Measurements from ENCODE around the gene CRHR1. TPM values are rescaled to one million over a fixed set of nuclear protein-coding genes. Genes with fewer than 3 reads are reported as not detected.
A peak's percentile ranks its signal among the peaks of the same experiment; 100 is the strongest.
"Not testable (repeated sequence)": the region's sequence is repeated elsewhere in the genome, so short reads cannot be mapped to it uniquely, and the experiment has no call there.

Gene CRHR1
- total RNA-seq, 2 donors from 2014 or later, result 0.71 TPM; not detected in 1

- ATAC-seq (replicated peaks), result no peak
- H3K4me3 Mint-ChIP-seq, result no peak overlapping the region
- H3K27me3 Mint-ChIP-seq, result peaks cover 20% of the 10 kb centered on the region
- H3K9me3 Mint-ChIP-seq, result no peaks in the 10 kb centered on the region
- no peaks in the 10 kb centered on the region for H3K36me3 Mint-ChIP-seq (ENCODE audit: low read depth)
- no peak overlapping the region for H3K27ac Mint-ChIP-seq
- H3K4me1 Mint-ChIP-seq, result no peaks in the 10 kb centered on the region
Observed at GRCh38 chr17:45857977-45858708, 74.0 kb downstream of the CRHR1 start.

DNA sequence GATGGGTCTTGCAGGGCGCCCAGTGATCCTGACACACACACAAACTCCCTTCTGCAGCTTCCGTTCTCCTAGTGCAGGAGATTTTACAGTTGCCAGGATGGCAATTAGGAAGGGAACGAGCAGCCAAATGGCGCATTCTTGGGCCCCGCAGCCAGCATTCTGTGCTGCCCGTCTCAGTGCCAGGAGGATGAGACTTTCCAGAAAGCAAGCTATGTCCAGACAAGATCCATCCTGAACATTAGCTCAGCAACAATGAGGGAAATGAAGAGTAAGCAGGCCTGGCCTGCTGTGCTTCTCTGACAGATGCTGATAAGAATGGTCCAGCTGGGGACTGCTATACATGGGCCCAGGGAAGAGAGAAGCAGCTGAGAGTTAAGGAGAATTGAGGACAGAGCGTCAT is 77.0 kb downstream of the CRHR1 start:
- H3K27me3 Mint-ChIP-seq, result peaks cover 22% of the 10 kb centered on the region
- no peak for ATAC-seq (replicated peaks)
- no peak overlapping the region for H3K4me3 Mint-ChIP-seq
- no peaks in the 10 kb centered on the region for H3K9me3 Mint-ChIP-seq
- no peaks in the 10 kb centered on the region for H3K36me3 Mint-ChIP-seq (ENCODE audit: low read depth)
- no peak overlapping the region for H3K27ac Mint-ChIP-seq
- peaks cover 3% of the 10 kb centered on the region for H3K4me1 Mint-ChIP-seq

DNA sequence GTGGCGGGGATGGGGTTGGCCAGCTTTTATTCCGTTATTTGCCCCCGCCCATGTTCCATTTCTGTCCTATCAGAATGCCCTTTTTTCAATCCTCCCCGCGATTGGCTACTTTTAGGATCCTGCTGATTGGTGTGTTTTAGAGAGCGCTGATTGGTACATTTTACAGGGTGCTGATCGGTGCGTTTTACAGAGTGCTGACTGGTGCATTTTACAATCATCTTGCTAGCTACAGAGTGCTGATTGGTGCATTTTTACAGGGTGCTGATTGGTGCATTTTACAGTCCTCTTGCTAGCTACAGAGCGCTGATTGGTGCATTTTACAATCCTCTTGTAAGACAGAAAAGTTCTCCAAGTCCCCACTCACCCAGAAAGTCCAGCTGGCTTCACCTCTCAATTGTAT is 78.0 kb downstream of the CRHR1 start:
- not testable (repeated sequence) for H3K9me3 Mint-ChIP-seq; H3K4me3 Mint-ChIP-seq; ATAC-seq (replicated peaks); H3K27ac Mint-ChIP-seq; H3K36me3 Mint-ChIP-seq (ENCODE audit: low read depth); H3K4me1 Mint-ChIP-seq
- peaks cover 22% of the 10 kb centered on the region for H3K27me3 Mint-ChIP-seq

DNA sequence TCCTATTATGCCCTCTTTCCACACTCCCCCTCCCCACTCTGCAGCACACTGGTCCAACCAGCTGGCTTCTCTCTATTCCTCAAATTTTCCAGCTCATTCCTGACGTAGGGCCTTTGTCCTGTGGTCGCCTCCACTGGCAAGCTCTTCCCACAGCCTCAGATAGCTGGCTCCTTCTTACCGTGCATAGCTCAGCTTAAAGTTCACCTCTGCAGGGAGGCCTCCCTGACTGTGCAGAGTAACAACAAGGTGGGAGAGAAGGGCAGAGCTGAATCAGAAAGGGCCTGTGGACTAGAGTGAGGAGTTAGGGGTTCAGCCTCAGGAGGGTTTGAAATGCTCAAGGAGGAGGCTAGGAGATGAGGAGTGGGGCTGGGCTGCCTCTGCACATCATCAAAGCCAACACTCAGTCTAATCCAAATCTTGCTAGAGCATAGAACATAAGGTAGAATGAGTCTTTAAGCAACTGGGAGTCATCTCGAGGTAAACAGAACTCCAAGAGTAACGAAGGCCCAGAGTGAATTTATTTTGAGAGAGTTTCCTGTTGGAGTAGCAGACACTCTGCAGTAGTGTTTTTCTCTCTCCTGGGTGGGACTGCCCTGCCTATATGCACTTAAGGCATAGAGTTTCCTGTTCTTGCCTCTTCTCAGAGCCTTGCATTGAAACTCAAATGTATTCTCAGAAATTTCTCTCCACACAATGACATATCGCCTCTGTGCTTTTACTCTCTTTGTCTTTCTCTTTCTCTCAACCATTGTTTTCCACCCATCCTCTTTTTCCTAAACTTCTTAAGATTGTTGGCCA is 79.9 kb downstream of the CRHR1 start:
- Mint-ChIP-seq H3K4me3 (no peak overlapping the region), H3K36me3 (ENCODE audit: low read depth) (no peaks in the 10 kb centered on the region), H3K4me1 (peaks cover 3% of the 10 kb centered on the region), H3K27me3 (peaks cover 18% of the 10 kb centered on the region), H3K9me3 (no peaks in the 10 kb centered on the region), H3K27ac (no peak overlapping the region)
- no peak for ATAC-seq (replicated peaks)

DNA sequence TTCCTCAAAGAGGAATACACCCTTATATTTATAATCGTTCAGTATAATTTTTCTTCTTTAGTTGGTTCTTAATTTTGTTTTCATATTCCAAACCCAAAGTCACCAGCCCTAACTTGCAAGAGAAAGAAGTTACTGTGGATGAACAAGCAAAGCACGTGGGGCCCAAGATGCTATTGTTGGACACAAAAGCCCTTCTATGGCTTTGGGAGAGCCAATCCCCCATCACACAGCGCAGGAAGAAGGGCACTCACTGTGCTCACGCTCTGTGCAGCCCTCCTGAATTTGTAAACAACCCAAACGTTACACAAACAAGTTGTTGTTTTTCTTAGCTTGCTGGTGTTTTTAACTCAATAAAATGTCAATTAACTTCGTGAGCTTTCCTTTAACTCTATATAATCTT is 83.1 kb downstream of the CRHR1 start:
- H3K27me3 Mint-ChIP-seq, result peaks cover 6% of the 10 kb centered on the region
- no peak for ATAC-seq (replicated peaks)
- no peak overlapping the region for H3K4me3 Mint-ChIP-seq
- H3K9me3 Mint-ChIP-seq, result no peaks in the 10 kb centered on the region
- H3K36me3 Mint-ChIP-seq (ENCODE audit: low read depth), result no peaks in the 10 kb centered on the region
- no peak overlapping the region for H3K27ac Mint-ChIP-seq
- peaks cover 15% of the 10 kb centered on the region for H3K4me1 Mint-ChIP-seq

DNA sequence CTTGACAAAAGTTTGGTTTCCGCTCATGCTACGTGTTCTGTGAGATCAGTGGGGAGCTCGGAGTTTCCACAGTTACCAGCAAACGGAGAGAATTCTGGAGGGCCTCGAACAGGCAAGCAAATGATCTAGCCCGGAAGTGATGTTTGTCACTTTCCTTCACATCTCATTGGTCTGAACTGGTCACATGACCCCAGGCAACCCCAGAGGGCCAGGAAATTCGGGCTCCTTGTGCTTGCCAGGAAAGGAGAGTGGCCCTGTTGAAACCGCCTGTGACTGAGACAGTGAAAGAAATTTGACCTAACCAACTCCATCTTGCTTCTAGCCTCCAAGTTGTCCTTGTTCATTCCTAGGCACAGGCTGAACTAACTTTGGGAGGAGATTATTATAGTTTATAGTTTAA is 83.6 kb downstream of the CRHR1 start:
- Mint-ChIP-seq H3K36me3 (ENCODE audit: low read depth) (no peaks in the 10 kb centered on the region), H3K27ac (no peak overlapping the region)

GRCh38 chr17:45868276-45868675 is 84.2 kb downstream of the CRHR1 start:
- H3K4me1 Mint-ChIP-seq, result peaks cover 15% of the 10 kb centered on the region
- ATAC-seq (replicated peaks), result peak; percentile 33
- H3K27me3 Mint-ChIP-seq, result peaks cover 6% of the 10 kb centered on the region
- H3K36me3 Mint-ChIP-seq (ENCODE audit: low read depth), result no peaks in the 10 kb centered on the region
- no peaks in the 10 kb centered on the region for H3K9me3 Mint-ChIP-seq
- peak overlapping the region; percentile 68 for H3K27ac Mint-ChIP-seq
- H3K4me3 Mint-ChIP-seq, result no peak overlapping the region

More for the DNA sequence above, 83.6 kb downstream of the CRHR1 start:
- H3K4me3 Mint-ChIP-seq, result no peak overlapping the region
- peaks cover 15% of the 10 kb centered on the region for H3K4me1 Mint-ChIP-seq
- H3K9me3 Mint-ChIP-seq, result no peaks in the 10 kb centered on the region
- no peak for ATAC-seq (replicated peaks)
- peaks cover 6% of the 10 kb centered on the region for H3K27me3 Mint-ChIP-seq

GRCh38 chr17:45869676-45870341 is 85.7 kb downstream of the CRHR1 start:
- H3K27me3 Mint-ChIP-seq, result peaks cover 3% of the 10 kb centered on the region
- H3K9me3 Mint-ChIP-seq, result no peaks in the 10 kb centered on the region
- H3K4me1 Mint-ChIP-seq, result peaks cover 11% of the 10 kb centered on the region
- ATAC-seq (replicated peaks), result no peak
- no peak overlapping the region for H3K4me3 Mint-ChIP-seq
- H3K36me3 Mint-ChIP-seq (ENCODE audit: low read depth), result no peaks in the 10 kb centered on the region
- no peak overlapping the region for H3K27ac Mint-ChIP-seq

DNA sequence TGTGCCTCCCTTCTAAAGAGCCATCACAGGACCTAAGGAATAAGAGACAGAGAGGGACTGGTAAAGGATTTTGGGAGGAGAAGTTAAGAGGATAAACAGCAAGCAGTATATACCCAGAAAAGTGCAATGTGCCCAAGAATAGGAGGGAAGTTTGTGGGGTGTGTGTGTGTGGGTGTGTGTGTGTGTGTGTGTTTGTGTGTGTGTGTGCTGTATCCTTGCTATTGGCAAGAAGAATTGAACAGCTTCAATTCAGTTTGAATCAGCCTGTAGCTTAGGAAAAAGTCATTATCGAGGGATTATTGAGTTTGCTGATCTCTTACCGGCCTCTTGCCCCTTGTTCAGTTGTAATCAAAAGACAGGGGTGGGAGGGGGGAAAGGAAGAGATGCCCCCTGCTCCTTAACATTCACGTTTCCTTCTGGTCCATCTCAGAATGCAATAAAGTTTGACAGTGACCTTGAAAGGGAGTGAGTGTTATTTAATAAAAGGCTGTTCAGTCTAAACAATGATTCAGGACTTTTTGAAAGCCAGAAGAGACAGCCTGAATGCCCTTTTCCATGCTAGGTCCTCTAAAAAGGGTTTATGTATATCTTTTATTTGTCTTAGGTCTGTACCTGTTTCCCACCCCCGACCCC is 86.3 kb downstream of the CRHR1 start:
- peaks cover 1% of the 10 kb centered on the region for H3K27me3 Mint-ChIP-seq
- H3K36me3 Mint-ChIP-seq (ENCODE audit: low read depth), result no peaks in the 10 kb centered on the region
- H3K4me3 Mint-ChIP-seq, result no peak overlapping the region
- ATAC-seq (replicated peaks), result no peak
- no peaks in the 10 kb centered on the region for H3K9me3 Mint-ChIP-seq
- H3K27ac Mint-ChIP-seq, result no peak overlapping the region
- peaks cover 11% of the 10 kb centered on the region for H3K4me1 Mint-ChIP-seq

DNA sequence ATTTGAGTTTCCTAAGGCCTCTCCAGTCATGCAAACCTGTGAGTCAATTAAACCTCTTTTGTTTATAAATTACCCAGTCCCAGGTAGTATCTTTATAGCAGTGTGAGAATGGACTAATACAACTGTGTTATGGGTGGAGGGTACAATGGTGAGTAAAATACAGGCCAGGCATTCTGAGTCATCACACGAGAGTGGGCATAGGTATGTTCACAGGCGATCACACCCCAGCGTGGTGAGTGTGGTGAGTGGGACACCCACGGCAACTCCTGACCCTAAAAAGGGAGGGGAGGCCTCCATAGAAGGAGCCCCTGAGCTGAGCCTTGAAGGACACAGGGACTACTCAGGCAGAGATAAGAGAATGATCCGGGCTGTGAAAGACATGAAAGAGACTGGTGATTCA is 87.6 kb downstream of the CRHR1 start:
- H3K36me3 Mint-ChIP-seq (ENCODE audit: low read depth), result no peaks in the 10 kb centered on the region
- no peaks in the 10 kb centered on the region for H3K9me3 Mint-ChIP-seq
- no peak overlapping the region for H3K4me3 Mint-ChIP-seq
- H3K27me3 Mint-ChIP-seq, result no peaks in the 10 kb centered on the region
- ATAC-seq (replicated peaks), result peak; percentile 51
- H3K27ac Mint-ChIP-seq, result peak overlapping the region; percentile 25
- peaks cover 11% of the 10 kb centered on the region for H3K4me1 Mint-ChIP-seq

DNA sequence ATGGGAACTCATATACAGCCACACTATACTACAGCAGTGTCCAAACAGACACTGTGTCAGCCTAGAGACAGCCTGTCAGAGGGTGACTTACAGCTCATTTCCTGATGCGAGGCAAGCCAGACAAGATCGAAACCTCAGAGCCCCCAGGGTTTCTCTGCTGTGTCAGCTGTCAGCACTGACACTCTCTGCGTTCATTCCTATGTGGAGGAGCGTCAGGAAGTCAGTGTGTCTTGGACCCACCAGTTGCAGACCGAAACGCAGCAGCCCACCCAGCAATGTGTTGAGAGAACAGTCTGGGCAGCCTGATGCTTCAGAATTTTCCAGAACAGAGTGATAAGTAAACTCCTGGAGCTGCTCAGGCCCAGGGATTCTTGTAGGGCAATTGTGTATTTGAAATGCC is 89.6 kb downstream of the CRHR1 start:
- ATAC-seq (replicated peaks), result peak; percentile 97
- Mint-ChIP-seq H3K4me1 (peaks cover 11% of the 10 kb centered on the region), H3K27me3 (no peaks in the 10 kb centered on the region), H3K4me3 (peak overlapping the region; percentile 45), H3K27ac (peak overlapping the region; percentile 23), H3K36me3 (ENCODE audit: low read depth) (no peaks in the 10 kb centered on the region), H3K9me3 (no peaks in the 10 kb centered on the region)

DNA sequence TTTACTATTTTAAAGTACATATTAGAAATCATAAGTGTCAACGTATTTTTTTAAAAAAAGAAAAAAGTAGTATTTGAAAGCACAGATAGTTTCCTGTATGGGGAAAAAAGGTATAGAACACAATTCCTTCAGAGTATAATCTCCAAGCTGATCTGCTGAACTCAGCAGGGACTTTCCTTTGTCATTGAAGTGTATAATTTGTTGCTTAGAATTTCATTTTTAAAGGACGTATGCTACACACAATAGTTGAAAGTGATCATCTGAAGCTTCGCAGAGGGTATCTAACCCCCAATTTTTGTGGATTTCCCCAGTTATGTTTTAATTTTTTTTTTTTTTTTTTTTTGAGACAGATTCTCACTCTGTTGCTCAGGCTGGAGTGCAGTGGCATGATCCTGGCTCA is 90.0 kb downstream of the CRHR1 start:
- Mint-ChIP-seq H3K4me3 (peak overlapping the region; percentile 45), H3K27ac (peak overlapping the region; percentile 23), H3K36me3 (ENCODE audit: low read depth) (no peaks in the 10 kb centered on the region), H3K9me3 (no peaks in the 10 kb centered on the region), H3K27me3 (no peaks in the 10 kb centered on the region), H3K4me1 (peaks cover 11% of the 10 kb centered on the region)
- ATAC-seq (replicated peaks), result peak; percentile 18

DNA sequence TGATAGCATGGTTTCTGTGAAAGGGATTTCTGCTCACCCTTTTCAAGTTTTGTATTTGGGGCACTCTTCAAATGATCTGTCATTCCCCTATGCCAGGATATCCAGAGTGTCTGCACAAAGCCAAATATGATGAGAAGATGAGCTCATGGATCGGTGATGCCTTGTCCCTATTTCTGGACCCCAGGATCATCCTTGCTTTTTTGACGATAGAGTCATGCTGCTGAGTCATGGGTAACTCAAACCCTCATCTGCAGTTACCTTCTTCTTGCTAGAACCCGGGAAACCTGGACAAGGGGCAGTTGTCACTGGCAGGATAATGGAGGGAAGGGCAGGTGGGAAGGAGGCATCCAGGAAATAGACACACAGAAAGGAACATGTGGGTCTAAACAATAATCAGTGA is 92.4 kb downstream of the CRHR1 start:
- Mint-ChIP-seq H3K4me1 (peaks cover 6% of the 10 kb centered on the region), H3K27me3 (peaks cover 1% of the 10 kb centered on the region), H3K36me3 (ENCODE audit: low read depth) (no peaks in the 10 kb centered on the region), H3K4me3 (no peak overlapping the region), H3K9me3 (no peaks in the 10 kb centered on the region), H3K27ac (no peak overlapping the region)
- ATAC-seq (replicated peaks), result no peak

DNA sequence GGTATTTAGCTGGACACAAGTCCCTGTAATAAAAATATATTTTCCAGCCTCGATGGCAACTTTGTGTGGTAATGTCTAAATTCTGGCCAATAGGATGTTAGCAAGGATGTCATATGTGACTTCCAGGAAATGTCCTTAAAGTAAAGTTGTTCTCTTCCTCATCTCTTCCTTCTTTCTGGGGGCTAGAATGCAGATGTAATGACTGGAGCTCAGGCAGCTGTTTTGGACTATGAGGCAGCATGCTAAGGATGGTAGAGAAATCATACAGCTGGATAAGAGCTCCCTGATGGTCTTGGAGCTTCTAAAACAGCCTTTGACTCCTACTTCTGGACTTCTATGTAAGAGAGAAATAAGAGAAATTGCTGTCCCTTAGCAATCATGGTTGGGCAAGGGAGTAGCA is 93.3 kb downstream of the CRHR1 start:
- Mint-ChIP-seq H3K27me3 (peaks cover 3% of the 10 kb centered on the region), H3K27ac (no peak overlapping the region), H3K4me1 (no peaks in the 10 kb centered on the region), H3K36me3 (ENCODE audit: low read depth) (no peaks in the 10 kb centered on the region), H3K4me3 (no peak overlapping the region), H3K9me3 (no peaks in the 10 kb centered on the region)
- no peak for ATAC-seq (replicated peaks)
